GM18520 (cell line): ENCODE results near the gene SETBP1.

ENCODE experiments used
- ATAC-seq: cut with Tn5 transposase; IDR thresholded peaks from one replicate; pipeline ENCODE4 v1.9.1; 2021; ENCODE audit not compliant: unreplicated experiment

SETBP1 gene

DNA sequence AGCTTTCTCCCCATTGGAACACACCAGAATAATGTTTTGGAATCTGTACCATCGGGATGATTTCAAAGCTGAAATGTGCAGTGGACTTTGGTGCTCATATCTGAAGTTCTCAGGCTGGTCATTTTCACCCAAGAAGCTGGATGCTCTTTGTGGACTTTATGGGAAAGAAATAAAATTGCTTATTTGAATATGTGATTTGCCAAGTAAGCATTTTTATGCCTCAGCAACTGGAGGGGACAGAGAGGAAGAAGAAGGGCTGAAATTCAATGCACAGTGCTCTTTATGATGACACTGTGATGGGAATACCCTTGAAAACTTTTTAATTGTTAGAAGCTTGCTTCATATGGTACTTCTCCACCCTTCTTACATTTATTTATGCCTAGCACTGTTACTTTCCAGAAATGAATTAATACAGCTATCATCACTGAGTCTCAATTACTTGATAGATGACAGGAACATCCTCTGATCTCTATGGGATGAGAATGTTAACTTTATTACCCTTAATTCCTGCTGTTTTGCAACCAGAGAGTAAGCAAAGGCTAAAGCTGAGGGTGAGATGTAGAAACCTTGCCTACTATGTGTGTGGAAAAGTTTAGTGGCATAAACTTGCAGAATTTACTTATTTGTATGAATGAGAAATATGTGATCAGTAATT, 23.6 kb downstream of the SETBP1 start:
- no peak for ATAC-seq

DNA sequence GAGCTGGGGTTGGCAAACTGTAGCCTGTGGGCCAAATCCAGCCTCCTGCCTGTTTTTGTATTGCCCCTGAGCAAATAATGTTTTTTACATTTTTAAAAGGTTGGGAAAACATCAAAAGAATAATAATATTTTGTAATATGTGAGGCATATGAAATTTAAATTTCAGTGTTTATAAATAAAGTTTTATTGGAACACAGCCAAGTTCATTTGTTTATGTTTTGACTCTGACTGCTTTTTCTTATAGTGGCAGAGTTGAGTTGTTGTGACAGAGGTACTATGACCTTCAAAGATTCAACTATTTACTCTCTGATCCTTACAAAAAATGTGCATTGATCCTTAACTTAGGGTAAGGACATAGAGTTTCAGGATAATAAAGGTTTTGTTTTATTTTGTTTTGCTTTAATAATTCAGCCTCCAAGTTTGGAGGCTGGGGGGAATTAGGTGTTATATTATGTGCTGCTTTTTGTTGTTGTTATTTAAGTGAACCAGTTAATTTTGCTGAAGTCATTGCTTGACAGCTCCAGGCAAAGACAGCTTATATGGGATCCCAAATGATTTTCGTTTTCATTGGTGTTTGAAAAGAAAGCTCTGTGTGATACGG, 24.5 kb downstream of the SETBP1 start:
- no peak for ATAC-seq

DNA sequence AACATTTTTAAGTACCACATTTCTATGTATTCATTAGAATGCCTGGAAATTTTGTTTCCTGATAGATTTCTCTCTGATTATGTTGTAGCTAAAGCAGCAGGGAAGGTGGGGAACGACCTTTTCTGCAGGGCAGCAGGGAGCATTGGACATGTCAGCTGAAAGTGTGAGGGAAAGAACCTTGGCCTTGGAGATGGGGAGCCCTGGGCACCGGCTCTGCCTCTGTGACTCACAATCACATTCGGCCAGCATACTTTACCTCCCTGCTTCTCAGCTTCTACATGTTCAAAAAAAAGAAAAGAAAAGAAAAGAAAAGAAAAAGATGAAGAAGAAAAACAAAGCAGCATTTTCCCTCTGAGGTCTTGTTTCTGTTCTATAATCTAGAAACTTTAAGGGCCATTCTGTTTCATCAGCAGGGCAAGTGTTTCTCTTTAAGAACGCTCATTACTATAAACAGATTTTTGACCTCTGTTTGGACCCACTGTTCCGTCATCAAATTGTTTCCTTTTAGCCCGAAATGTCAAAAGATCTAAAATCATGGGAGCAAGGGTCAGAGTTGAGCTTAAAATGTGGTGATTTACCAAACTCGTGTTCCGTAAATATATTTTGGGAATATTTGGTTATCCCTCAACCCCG, 27.9 kb downstream of the SETBP1 start:
- ATAC-seq = no peak

DNA sequence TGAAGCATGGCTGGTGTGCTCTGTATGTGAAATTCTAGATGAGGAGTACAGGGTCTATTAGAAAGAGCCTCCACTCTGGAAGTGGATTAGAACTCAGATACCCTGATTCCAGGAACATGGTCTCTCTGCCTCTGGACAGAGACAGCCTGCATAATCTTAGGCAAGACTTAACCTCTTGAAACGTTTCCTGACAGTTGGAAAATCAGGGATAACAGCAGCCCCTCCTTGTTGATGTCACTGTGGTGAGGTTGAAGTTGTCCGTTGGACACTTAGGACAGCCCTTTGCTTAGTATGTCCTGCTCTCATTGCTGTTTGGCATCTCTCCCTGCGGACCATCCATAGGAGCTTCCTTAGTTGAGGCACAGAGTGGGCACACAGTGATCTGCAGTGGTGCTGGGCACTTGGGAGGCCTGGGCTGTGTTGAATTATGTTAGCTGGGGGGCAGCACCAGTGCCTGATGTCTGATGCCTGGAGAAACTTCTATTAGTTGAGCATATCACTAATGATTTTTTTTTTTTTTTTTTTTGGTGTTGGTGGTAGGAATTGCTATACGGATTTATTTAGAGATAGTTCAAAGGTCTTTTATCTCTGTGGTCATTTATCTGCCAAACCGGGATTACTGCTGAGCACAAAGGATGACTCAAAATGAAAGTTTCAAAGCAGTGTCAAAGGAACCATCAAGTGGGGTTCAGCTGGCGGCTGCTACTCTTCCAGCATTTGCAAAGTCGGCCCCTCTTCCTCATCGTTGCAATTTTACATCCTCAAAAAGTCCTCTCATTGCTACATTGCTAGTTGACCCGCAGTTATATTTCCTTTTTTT, 28.8 kb downstream of the SETBP1 start:
- peak; percentile 88 for ATAC-seq

DNA sequence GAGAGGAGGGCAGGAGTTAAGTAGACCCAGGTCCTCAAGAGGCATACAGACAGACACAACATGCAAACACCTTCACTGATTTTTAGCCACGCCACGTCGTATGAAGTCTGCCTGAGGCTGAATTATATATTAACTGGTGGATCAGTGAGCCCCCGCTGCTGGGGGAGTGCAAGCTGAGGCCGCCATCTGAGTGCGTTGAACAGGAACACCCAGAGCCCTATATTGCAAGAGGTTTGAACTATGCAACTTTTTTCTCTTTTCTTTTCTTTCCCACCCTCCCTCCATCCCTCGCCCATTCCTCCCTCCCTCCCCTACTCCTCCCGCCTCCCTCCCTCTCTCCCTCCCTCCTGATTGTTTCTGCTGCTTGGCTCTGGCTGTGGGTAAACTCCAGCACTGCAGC, 30.2 kb downstream of the SETBP1 start:
- no peak for ATAC-seq

DNA sequence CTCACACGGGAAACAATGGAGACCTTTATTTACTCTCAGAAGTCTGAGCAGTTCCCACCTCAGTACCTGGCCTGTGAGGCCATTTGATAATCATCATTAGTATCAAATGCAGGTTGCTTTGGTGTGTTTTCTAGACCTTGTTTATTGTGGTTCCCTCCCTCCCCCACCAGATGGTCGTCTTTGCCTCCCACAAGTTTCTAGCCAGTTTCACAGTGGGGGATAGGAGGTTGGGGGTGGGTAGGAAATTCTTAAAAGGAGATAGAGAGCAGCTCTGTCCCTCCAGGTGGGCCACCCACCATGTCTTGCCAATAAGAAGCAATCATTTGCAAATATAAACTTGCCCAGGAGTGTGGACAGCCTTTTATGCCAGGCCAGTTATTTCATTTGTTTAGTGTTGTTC, 31.3 kb downstream of the SETBP1 start:
- no peak for ATAC-seq

DNA sequence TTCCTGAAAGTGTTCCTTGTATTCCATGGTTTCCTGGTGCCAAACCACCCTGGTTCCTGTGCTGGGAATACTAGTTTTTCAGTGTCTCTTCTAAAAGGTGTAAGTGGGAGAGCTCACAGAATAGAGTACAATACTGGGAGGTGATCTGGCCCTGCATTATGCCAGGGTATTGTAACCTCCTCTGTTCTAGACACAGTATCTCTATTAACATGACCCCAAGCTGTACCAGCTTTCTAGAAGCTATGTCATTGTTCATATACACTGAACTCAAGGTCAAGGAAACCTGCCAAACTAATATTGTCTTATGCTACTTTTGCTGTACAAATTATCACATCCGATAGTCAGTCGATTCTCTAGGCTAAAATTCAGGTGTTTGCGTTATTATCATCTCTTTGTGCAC, 32.7 kb downstream of the SETBP1 start:
- no peak for ATAC-seq

DNA sequence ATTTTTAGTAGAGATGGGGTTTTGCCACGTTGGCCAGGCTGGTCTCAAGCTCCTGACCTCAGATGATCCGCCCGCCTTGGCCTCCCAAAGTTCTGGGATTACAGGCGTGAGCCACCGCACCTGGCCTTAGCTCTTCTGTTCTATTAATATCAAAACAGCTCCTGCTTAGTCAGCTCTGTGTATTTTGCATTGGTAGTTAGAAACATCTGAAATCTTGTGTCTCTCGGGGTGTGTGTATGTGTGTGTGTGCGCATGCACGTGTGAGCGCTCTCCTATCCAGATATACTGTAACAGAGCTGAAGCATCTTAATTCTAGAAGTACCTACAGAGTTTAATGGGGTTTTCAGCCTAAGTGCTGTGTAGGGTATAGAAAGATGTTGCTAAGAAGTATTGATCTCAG, 33.7 kb downstream of the SETBP1 start:
- no peak for ATAC-seq

DNA sequence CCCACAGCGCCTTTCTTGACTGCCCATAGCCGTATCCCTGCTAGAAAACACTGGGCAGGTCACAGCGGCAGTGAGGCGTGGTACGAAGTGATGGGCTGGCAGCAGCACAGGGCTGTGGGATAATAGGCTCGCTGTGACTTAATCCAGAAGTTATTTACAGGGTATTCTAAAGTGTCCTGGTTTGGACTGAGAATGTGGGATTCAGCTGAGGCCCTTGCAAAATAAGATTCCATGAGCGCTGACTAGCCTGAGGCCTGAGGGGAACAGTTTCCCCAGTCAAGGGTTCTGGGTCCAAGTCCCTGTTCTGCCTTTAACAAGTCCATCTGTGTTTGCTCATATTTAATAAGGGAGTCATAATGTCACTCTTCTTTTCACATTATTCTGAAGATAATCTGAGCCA, 34.6 kb downstream of the SETBP1 start:
- ATAC-seq = no peak

DNA sequence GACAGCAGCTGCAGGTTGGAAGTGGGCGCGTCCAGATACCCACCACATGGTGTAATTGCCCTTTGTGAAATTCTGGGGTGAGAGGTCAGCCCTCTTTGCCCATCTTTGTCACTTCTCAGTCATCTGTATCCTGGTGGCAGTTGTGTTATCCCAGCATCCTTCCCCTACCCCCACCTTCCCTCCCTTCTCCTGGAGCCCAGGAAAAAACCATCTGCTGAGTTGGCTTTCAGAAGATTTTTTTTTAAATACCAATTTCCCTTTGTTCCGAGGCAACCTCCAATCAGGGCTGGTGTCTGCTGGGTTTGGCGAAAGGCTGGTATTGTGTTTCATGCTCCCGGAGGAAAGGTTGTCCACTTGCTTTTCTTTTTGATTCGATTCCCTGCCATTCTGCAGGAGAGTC, 35.2 kb downstream of the SETBP1 start:
- ATAC-seq = no peak

DNA sequence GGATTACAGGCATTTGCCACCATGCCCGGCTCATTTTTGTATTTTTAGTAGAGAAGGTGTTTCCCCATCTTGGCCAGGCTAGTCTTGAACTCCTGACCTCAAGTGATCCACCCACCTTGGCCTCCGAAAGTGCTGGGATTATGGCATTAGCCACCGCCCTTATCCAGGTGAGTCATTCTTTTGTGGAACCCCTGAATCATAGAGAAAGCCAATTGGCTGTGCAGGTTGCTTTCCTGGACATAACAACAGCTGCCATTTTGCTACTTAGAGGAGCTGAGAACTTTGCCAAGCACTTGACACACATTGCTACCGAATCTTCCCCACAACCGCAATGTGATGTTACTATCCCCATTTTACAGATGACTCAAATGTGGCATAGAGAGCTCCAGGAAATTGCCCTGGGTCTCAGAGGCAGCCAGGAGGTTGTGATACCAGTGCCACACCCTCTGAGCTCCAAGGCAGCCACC, 36.0 kb downstream of the SETBP1 start:
- ATAC-seq = peak; percentile 34

DNA sequence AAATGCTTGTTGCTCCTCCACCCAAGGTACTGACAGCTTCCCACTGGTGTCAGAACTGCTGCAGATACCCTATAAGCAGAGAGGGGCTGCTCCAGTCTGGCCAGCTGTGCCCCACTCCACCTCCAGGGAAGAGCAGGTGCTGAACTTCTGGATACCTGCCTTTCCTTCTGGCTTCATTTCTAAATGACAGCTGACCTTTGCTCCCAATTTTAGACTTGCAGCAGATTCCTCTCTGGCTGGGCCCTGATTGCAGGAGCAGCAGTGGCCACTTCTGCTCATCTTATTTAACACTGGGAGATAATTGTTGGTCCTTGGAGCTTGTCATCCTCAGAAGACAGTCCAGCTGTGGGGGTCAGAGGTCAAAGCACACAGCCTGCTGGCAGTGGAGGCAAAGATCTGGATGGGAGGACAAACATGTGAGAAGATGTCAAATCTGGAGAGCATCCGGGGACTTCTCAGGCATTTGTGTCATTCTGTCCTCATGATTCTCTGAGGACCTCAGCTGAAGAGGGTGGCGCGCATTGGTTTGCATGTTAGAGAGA, 38.9 kb downstream of the SETBP1 start:
- ATAC-seq = no peak

DNA sequence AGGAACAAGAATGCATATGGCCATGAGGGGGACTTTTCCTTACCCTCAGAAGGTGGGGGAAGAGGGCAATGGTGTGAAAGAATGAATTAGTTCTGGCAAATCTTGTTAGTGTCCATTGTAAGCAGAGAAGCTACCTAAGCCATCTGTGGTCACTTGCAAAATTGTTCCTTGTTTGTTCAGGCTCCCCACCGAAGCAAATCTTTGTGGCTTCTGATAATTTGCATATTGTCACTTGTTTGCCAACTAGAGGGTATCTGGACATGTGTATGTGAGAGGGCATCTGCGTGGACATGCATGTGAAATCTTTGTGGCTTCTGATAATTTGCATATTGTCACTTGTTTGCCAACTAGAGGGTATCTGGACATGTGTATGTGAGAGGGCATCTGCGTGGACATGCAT, 41.1 kb downstream of the SETBP1 start:
- peak; percentile 35 for ATAC-seq

DNA sequence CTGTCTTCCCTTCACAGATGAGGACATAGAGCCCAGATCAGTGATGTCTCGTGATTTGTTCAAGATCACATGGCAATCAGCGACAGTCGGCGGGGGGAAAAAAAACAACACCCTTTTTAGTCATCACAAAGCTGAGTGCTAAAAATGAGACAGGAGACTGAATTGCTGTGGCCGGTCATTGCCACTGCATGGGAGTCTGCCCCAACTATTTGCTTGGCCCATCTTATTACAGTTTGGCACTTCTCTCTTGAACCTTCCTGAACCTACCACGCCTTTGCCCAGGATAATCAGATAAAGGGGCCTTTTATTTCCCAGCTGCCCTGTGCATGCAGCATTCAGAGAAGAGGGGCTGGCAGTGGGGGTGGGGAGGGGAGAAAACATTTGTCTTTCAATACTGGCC, 42.7 kb downstream of the SETBP1 start:
- ATAC-seq = peak; percentile 42

DNA sequence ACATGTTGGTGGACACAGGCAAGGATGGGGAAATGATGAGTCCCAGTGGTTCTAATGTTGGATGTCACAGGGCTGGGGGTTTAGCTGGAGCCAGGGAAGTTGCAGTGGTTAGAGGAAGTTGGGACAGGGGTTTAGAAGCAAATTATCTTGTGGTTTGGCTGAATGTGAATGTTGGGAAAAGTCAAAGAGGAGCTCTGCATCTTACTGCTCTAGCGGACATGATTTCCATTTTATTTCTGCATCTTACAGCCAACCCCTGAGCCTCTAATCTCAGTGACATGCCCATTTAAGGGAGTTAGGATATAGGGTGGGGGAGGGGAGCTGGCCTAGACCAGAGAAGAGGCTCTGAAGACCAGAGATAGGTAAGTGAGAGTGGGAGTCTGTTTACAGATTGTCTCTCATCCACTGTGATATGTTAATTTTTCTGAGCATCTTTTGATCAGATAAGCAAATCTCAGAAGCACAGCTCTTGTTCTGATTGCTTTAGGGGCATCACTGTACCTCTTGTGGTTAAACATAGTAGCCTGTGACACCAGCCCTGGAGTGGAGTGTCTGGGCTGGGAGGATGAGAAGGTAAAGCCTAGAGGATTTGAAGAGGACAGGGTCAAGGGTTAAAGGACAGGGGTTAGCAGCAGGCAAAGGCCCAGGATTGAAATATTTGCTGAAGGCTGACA, 43.6 kb downstream of the SETBP1 start:
- ATAC-seq = no peak

DNA sequence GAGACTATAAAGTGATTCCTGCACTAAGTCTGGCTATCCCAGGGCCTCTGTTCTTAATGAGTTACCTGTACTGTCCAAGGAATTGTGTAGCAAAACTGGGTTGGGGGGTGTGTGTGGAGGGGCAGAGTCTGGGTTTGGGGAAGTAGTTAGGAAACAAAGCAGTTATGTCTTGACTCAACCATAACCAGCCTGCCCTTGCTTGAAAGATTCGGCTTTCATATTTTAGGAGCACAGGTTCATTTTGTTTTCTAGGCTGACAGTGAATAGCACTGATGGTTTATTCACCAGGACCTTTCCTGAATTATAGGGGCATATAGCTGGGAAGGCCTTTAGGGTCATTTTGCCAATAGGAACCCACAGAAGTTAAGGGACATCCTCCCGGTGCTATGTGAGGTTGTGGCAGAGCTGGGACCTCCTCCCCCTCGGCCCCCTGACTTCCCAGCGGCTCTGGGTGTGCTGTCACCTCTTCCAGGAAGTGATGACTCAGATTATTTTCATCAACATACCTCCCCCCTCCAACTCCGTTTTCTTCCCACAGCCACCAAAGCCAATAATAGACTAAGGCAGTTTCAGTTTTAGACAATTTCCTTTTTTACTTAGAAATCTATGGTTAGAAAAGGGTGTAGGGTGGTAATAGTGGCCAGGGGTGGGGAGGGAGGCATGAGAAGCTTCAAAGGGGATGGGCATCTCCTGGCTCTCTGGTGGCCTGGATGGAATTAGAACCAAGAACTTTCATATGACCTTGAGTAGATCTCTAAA, 44.8 kb downstream of the SETBP1 start:
- peak; percentile 24 for ATAC-seq

DNA sequence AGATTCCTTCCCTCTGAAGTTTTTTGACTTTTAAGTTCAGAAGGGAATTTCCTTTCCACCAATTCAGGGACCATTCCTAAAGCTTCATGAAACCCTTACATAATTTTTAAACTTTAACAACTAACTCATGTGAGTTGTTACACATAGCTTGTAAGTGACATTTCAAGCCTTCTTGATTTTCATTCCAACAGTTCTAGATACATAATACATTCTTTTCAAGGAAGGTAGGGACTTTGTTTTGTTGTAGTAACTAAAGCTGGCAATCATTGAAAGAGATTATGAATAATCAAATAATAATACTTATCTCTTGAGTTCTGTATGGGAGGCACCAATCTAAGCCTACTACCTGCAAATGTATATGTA, 45.4 kb downstream of the SETBP1 start:
- no peak for ATAC-seq

DNA sequence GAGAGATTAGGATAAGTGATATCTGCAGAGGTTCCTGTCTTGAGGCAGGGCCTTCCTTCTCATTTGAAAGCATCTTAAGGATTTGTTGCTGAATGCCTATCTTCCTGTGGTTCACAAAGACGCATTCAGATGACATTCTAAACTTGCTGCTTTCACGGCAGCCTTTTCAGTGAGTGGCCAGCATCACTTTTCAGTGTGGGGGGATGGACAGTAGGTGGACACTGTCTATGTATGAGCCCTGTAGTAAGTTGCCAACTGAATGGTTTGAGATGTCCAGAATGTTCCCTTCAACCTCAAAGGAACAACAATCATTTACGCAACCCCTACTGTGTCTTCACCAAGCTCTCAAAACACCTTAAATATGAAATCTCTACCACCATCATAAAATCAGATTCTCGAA, 46.6 kb downstream of the SETBP1 start:
- no peak for ATAC-seq

DNA sequence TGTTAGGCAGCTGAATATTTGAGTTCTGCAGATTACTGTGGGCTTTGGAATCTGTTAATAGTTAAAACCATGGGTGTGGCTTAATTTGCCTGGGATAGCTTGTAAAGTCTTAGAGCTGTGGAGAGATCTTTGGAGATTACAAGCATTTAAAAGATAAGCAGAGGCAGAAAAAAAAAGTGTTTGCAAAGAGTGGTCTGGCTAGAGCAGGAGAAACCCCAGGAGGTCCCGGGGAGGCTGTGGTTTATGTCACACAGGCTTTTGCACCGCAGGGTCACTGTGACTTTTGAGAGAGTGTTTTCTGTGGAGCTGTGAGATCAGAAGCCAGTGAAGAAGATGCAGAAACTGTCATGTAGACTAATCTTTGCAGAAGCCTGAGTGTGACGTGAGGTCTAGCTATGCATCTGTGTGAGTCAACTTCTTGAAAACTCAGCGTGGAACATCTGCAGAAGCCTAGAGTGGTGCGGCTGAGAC, 49.0 kb downstream of the SETBP1 start:
- ATAC-seq = peak; percentile 42
